NCI-H2107 (cell line): ENCODE results near the gene NAA38.

Experiments used
- DNase-seq: peaks from one replicate; lab custom pipeline; 2025; lab: John Stamatoyannopoulos, UW

Gene NAA38

DNA sequence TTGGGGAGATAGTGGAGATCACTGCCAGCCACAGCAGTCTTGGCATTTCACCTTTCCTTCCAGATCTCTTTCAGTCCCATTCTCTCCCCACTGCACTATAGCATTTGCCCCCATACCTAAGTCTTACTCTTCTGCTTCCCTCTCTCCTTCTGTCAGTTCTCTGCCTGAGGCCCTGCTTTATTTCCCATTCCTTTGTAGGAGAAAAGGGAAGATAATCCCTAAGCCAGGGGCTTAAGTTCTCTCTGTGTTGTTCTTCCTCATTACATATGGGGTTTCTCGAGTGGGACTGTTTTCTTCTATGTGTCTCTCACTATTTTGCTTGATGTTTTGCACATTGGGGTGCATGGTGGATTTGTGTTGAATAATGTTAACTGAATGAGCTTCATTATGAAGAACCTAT, 16.9 kb downstream of the NAA38 start:
- no peak for DNase-seq

DNA sequence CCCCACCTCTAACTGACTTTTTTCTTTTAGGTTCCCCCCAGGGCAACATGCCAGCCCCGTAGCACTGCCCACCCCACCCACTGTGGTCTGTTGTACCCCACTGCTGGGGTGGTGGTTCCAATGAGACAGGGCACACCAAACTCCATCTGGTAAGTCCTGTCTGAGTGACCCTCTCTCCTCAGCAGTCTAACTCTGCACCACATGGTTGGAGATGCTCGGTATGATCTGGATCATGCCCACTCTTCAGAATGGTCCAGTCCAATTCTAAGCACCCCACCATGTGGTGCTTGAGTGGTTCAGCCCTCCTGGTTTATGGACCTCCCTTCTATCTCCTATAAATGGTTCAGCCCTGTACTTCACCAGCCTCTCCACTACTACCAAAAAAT, 17.5 kb downstream of the NAA38 start:
- no peak for DNase-seq

DNA sequence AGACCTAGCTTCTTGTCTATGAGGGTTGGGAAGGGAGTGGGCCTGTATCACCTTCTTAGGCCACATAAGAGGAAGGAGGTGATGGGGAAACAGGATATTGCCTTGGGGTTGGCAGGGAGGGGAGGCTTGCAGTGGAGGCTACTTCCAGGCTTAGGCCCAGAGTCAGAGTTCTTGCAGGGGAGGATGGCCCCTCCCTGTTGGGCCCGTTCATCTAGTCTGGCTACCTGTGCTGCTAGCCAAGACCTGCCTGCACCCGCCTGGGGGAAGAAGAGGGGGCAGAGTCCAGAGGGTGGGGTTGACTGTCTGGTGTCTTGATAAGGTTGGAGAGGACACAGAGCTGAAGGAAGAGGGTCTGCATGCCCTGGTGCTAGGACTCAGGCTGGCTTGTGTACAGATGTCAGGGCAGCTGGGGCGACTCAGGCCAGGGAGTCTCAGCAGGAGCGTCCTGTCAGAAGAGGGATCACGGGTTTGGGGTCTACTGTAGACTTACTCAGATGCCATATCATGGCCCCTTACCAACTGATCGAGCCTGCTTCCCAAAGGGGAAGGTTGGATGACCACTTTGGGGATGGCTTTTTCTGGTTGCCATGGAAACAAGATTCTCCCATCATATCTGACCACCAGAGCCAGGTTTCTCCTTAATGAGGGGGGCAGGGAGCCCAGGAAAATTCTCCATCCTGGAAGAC, 18.0 kb downstream of the NAA38 start:
- no peak for DNase-seq

DNA sequence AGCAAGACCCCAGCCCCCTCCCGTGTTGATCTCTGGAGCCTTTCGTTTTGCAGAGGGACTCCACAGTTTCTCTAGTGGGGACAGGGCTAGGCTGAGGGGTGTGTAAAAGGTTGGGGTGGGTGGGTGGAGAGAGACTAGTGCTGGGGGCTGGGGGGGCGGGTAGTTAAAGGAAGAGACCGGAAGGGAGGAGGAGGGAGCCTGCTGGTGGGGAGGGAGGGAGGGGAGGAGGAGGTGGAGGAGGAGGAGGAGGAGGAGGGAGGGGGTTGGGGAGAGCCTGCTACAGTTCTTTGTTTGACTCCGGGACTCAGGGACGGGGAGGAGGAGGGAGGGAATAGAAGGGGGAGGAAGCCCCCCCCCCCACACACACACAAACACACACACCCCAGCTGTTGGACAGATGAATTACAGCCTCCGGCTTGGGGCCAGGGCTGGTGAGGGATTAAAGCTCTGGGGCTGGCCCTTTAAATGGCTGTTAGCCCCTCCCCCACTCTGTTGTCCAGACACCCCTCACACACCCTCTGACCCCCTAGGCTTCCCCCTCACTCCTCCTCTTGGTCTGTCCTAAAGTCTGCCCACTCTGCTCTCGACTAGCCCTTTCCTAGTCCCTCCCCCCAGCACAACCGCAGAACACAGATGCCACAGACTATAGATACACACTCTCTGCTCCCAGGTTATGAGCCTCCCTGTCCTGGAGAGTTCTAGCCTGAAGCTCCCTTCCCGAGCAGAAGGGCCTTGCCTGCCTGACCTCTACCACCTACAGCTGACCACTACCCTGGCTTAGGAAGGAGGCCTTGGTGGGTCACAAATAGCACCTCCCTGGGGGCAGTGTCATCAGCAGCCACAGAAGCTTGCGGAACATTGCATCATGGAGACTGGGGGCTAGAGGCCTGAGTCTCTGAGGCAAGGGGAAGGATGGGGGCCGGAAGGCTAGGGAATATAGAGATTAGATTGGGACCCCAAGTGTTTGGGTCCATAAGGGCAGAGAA, 19.0 kb downstream of the NAA38 start:
- DNase-seq = no peak

DNA sequence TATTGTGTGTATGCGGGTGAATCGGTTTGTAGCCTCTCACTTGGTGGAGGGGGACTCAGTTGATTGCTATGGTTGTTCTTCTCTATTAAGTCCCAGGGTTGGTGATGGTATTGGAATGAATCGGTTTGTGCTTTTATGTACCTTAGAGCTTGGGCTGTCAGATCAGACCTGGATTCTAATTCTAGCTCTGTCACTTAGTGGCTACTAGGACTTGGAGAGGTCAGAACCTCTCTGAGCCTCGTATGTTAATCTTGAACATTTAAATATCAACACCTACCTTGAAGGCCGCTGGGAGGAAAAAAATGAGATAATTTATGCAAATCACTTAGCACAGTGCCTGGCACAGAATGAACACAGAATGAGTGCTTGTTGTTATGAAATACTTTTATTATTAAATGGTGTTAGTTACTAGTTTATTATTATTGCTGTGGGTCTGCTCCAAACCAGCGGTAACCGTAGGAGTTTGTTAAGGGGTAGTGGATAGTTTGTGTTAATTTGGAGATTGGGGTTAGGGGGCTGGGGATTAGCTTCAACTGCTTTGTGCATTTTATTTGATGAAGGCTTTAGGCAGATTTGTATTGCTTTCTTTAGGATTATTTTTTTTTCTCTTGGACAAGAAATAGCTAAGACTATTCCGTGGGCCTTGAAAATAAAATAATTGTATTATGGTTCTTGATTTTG, 19.8 kb downstream of the NAA38 start:
- no peak for DNase-seq

DNA sequence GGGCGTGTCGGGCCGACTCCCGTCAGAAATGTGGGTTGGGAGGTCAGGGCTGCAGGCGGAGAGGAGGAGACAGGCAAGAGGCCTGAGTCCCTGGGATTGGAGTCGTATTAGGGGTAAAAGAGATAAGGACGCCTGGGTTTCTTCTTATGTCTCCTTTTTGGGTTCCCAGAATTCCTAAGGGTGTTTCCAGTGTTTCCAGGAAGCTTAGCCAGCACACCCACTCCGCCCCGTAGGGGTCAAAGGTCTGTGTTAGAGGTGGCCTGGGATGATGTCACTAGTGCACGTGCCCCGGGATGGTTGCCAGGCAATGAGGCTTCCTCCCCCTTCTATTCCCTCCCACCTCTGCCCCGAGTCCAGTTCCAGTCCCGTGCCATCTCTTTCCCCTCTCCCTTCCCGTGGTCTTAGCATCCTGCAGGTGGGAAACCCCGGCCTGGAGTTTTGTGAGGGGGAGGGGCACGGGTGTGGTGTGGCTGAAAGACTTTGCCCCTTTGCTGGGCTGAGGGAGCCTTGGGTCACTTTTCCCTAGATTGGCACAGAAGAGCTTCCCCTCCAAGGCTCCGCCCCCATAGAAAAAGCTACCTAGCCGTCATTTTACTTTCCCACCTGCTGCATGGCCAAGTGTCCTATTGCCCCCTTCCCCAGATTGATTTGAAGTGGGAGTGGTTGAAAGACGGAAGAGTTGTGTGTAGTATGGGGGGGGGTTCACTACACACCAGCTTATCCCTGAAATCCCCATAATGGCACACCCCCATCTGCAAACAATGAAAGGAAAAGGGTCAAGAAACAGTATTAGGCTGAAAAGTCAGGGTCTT, 20.6 kb downstream of the NAA38 start:
- DNase-seq = peak; percentile 74

DNA sequence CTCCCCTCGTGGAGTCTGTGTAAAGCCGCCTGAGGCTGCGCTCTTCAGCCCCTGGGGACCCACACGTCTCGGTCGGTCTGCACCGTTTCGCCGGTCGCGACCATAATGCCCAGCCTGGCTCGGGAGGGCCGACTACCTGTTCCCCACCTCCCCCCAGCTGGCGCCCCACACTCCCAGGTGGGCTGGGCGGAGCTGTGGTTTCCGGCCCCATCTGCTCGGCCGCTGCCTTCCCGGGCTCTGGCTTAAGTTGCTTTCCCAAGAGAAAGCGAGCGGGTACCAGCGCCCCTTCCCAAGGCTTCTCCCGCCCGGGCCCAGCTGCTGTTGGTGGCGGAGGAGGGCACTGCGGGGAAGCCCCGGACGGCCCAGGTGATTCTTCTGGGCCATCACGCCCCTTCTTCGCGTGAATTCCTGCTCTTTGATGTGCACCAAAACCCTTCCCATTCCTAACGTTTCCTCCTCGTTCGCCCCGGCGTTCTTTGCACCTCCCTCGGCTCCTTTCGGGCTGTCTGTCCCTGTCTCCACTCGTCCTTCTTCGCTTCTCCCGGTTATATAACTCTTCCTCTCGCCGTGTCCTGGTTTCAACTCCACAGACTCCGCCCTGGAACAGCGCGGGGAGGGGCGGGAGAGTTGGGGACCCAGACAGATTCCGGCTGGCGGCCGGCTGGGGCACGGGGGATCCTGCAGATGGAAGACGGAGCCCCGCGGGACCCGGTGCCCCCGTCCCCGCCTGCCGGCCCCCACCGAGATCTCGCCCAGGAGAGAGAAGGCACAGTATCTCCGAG, 21.4 kb downstream of the NAA38 start:
- DNase-seq = peak; percentile 29

DNA sequence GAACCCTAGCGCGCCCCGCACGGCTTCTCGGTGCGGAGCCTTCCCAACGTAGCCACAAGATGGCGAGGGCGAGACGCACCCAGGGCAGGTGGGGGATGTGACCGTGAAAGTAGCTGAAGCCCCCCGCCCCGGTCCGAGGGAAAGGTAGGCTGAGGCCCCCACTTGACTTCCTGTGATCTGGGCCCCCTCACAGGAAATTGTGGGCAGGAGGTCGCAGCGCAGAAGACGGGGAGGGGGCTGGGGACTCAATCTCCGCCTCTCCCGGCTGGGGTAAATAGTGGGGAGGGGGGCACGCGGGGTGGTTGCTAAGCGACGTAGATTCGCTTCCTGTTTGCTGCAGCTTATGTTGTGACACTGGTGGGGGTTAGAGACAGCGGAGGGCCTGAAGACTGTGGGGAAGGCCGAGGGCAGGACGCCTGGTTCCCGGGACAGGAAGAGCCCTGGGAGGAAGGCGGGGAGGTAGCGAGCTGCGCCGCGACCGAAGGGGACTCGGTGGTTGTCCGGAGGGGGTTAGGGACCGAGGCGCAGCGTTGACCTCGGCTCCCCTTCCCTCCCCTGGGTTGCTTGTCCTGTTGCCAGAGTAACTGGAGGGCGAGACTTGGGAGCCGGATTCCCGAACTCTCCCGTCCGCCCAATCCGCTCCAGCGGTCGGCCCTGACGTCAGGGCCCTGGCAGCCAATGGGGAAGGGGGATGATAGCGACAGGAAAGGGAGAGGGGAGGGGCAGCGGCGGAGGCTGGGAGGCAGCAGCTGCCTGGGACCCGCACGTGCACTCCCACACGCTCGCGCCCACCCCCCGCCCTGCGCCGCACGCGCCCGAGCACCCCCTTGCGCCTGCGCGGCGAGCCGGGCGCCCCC, 22.2 kb downstream of the NAA38 start:
- DNase-seq = peak; percentile 83

DNA sequence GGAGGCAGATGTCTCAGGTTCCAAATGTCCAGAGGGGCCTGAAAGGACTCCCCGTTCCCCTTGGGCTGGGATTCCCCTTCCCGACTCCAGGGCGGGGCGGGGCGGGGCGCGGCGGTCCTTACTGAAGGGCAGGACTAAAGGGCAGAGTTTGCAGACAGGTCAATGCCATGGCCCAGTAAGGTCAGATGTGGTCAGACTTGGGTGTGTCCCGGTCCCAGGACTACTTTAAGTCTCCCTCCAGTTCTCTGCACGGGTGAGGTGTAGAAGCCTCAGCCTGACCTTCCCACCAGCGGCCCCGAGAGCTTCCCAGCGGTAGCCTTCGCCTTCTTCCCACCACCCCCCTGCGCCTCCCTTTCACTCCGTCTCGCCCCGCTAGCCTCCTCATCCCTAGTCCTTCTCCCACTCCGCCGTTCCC, 22.8 kb downstream of the NAA38 start:
- no peak for DNase-seq

DNA sequence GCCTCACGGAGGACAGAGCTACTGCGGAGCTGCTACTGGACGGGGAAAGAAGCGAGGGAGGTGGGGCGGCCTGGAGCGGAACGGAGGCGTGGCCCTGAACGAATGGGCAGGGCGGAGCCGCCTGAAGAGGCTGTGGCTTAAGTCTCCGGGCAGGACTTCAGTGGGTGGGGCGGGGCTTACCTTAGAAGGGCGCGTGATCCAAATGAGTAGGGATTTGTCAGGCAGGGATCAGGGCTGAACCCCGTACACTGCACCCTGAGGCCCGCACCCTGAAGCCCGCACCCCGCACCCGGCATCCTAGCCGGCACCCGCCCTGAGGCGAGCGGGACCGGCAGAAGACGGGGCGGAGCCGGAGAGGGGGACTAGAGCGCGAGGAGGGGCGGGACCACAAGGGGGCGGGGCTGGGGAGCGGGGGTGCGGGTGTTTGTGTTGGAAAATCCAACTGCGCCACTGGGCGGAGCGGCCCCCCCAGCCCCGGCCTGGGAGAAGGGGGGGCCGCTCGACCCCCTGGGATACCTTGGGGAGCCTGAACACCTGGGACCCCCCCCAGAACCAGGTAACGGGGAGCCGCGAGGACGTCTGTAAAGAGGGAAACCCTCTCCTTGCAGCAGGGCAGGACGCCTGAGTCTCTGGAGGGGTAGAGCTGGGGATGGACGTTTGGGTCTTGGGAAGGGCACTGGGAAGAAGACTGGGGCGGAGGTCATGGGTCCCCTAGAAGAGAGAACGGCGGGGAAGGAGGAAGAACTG, 23.4 kb downstream of the NAA38 start, which contains the start of gene KDM6B:
Gene KDM6B (plus strand): TSS at position 423 of the 747 bp plus-strand sequence. CDS start 11,338 bp downstream, outside the sequence.
- no peak for DNase-seq

DNA sequence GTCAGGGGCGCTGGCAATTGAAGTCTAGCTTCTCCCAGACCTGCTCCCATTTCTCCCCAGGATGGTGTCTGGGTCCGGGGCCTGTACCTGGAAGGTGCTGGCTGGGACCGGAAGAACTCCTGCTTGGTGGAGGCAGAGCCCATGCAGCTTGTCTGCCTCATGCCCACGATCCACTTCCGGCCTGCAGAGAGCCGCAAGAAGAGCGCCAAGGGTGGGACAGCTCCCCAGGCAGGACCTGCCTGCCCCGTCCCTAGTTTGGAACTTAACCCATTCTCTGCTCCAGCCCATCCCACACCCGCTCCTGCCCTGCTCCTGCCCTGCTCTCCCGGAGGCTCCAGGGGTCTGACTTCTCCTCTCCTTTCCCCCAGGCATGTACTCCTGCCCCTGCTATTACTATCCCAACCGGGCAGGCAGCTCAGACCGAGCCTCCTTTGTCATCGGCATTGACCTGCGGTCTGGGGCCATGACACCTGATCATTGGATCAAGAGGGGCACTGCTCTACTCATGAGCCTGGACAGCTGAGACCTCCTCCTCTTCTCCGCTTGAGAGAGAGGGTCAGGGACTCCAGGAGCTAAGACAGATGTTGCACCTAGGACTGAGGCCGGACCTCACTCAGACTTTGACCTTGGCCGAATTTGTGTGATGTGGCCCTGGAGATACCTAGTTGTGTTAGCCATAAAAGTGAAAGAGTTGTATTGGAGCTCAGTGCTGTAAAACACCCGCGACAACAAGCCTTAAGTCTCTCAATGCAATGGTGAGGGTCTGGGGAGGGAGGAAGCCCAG, 24.2 kb downstream of the NAA38 start:
- DNase-seq = no peak

DNA sequence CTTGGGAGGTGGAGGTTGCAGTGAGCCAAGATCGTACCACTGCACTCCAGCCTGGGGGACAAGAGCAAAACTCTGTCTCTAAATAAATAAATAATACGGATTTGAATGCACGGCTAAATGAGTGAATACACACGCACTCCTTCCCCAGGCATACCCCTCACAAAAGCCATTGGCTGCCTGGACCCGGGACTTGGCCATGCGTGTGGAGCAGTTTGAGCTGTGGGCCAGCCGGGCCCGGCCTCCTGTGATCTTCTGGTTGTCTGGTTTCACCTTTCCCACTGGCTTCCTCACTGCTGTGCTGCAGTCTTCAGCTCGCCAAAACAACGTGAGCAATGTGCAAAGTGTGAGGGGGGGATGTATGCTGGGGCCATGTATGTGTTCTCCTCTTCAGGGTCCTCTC, 24.9 kb downstream of the NAA38 start:
- no peak for DNase-seq

DNA sequence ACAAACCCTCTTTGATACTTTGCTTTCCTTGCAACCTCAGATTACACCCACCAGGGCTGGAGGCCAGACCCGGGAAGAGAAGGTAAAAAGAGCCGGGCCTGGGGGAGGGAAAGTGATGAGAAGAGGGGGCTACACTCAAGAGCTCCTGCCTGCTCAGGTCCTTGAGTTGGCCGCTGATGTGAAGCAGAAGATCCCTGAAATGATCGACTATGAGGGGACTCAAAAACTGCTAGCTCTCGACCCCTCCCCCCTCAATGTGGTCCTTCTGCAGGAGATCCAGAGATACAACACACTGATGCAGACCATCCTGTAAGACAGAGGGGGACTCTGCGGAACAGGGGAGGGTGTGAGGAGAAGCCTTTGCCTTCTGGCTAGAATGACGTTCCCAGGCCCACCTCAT, 26.1 kb downstream of the NAA38 start:
- DNase-seq = no peak

DNA sequence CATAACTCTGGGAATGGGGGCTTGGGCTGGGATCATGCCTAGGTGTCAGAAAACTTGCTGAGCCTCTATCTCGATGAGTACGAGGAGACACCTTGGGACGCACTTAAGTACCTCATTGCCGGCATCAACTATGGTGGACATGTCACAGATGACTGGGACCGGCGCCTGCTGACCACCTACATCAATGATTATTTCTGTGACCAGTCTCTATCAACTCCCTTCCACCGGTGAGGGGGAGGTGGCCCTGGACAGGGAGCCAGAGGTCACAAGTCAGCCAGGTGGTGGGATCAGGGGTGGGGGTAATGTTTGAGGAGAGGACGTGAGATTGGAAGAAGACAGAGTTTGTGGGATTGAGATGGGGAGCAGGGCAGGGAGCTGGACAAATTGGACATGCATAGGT, 26.7 kb downstream of the NAA38 start:
- no peak for DNase-seq

DNA sequence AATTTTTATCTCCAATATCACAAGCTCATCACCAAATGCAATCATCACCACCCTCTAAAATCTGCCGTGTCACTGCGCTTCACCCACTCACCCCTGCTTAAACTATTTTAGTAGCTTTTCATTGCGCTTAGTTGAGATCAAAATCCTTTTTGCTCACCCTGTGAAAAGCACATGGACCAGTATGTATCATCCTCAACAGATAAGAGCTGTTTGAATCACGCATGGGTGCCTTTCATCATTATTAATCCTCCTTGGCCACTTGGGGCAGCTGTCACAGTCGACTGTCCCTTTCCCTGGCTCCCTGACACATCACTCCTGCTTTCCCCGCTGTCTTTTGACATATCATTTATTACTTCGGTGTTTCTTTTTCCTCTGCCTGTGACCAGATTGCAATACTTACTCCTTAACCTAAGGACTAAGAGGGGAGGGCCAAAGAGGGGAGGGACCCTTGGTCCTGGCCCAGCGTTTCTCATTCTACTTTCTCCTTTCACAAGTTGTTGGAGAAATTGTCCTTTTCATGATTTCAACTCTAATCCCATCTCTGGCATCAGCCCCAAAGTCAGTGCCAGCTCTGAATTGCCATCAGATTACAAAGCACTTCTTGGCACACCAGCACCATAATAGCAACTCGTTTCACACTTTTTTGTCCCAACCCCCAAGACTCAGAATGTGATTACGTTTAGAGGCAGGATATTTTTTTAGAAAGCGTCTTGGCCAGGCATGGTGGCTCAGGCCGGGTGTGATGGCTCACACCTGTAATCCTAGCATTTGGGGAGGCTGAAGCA, 32.0 kb downstream of the NAA38 start:
- DNase-seq = no peak

DNA sequence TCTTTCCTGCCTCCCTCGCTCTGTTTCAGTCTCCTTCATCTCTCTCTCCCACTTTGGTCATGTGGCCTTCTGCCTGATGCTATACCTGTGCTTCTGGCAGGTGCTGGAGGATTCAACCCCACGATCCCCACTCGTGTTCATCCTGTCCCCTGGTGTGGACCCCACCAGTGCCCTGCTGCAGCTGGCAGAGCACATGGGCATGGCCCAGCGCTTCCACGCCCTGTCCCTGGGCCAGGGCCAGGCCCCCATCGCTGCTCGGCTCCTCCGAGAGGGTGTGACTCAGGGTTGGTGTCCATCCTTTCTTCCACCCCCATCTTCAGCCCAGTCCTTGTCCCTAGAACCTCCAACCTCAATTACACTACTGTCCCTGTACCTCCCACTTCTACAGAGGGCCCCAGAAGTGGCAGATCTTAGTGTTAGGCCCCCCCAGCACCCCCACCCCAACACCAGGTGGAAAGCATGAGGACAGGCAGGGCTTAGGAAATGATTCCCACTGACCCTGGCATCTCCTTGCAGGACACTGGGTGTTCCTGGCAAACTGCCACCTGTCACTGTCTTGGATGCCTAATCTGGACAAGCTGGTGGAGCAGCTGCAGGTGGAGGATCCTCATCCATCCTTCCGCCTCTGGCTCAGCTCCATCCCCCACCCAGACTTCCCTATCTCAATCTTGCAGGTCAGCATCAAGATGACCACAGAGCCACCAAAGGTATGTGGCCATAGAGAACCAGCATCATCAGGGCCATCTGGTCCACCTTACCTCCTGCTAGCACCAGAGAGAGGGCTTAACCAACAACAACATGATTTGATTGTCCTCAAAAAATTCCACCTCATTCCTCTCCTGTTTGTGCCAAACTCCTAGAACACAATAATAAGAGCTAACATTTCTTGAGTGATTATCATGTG, 33.1 kb downstream of the NAA38 start:
- DNase-seq = no peak
